ENCODE results near the gene RHOBTB3. TPM values are rescaled to one million over a fixed set of nuclear protein-coding genes. Genes with fewer than 3 reads are reported as not detected.

RHOBTB3 gene
- total and polyA plus RNA-seq, 4 donors: 10.5 to 59.8 (median 39.8) TPM

- Histone ChIP-seq H3K4me1 (ENCODE audit: control insufficient read depth in 4 of 4, insufficient read depth in 4 of 4, low read length in 3 of 4) (peaks cover 0 to 12% (median 6%) of the 10 kb centered on the region in 4 donors), H3K9me3 (ENCODE audit: control insufficient read depth in 4 of 4, low read length in 3 of 4) (no peaks in the 10 kb centered on the region), H3K4me3 (ENCODE audit: low read depth in 1 of 3, low read length in 3 of 3) (no peak overlapping the region), H3K27me3 (ENCODE audit: control insufficient read depth in 4 of 4, insufficient read depth in 4 of 4, low read length in 3 of 4) (no peaks in the 10 kb centered on the region), H3K27ac (ENCODE audit: low read depth in 1 of 2, low read length in 2 of 2) (peak overlapping the region in 1 of 2 donors; percentile 20), H3K9ac (ENCODE audit: low read depth in 1 of 2, low read length in 2 of 2) (no peak overlapping the region), H3K36me3 (ENCODE audit: control insufficient read depth in 4 of 4, insufficient read depth in 3 of 4, low read depth in 1 of 4, low read length in 3 of 4) (no peaks in the 10 kb centered on the region)
- TF ChIP-seq JUND (IDR thresholded peaks at IDR 0.05): no peak
- no peak for TF ChIP-seq REST (IDR thresholded peaks at IDR 0.05)
- TF ChIP-seq FOXA1 (IDR thresholded peaks at IDR 0.05): no peak
- no peak for TF ChIP-seq HNF4A (conservative IDR thresholded peaks at IDR 0.05)
- TF ChIP-seq GABPA (IDR thresholded peaks at IDR 0.05 in 1 of 2, conservative IDR thresholded peaks at IDR 0.05 in 1 of 2): no peak
- TF ChIP-seq ZBTB33 (IDR thresholded peaks at IDR 0.05): no peak
- TF ChIP-seq MAX (IDR thresholded peaks at IDR 0.05): no peak
- no peak for TF ChIP-seq SP1 (IDR thresholded peaks at IDR 0.05)
- TF ChIP-seq HNF4G (IDR thresholded peaks at IDR 0.05): no peak
- TF ChIP-seq EGR1 (IDR thresholded peaks at IDR 0.05; ENCODE audit: low read depth in 2 of 2): no peak
- TF ChIP-seq RAD21 (IDR thresholded peaks at IDR 0.05): no peak
- no peak for DNase-seq (ENCODE audit: low spot score)
- 83% methylated on average over 7 of the region's 7 CpGs for WGBS
These were observed 47.7 kb downstream of the RHOBTB3 start for GRCh38 chr5:95778713-95779436.

GRCh38 chr5:95779611-95780010 lies 48.5 kb downstream of the RHOBTB3 start:
- H3K9ac ChIP-seq (ENCODE audit: low read depth in 1 of 2, low read length in 2 of 2): no peak overlapping the region
- DNase-seq (ENCODE audit: low spot score): no peak
- no peaks in the 10 kb centered on the region for H3K27me3 ChIP-seq (ENCODE audit: control insufficient read depth in 4 of 4, insufficient read depth in 4 of 4, low read length in 3 of 4)
- H3K4me3 ChIP-seq (ENCODE audit: low read depth in 1 of 3, low read length in 3 of 3): no peak overlapping the region
- H3K27ac ChIP-seq (ENCODE audit: low read depth in 1 of 2, low read length in 2 of 2): peak overlapping the region in 1 of 2 donors; percentile 20
- peaks cover 0 to 20% (median 12%) of the 10 kb centered on the region in 4 donors for H3K4me1 ChIP-seq (ENCODE audit: control insufficient read depth in 4 of 4, insufficient read depth in 4 of 4, low read length in 3 of 4)
- no peaks in the 10 kb centered on the region for H3K9me3 ChIP-seq (ENCODE audit: control insufficient read depth in 4 of 4, low read length in 3 of 4)
- WGBS: 70% methylated on average over 2 of the region's 2 CpGs
- TF ChIP-seq EGR1 (IDR thresholded peaks at IDR 0.05; ENCODE audit: low read depth in 2 of 2) (no peak), ATF3 (IDR thresholded peaks at IDR 0.05) (no peak), HNF4G (IDR thresholded peaks at IDR 0.05) (no peak), ZBTB33 (IDR thresholded peaks at IDR 0.05) (no peak), MAX (IDR thresholded peaks at IDR 0.05) (no peak), HNF4A (conservative IDR thresholded peaks at IDR 0.05) (no peak), RAD21 (IDR thresholded peaks at IDR 0.05) (no peak), RXRA (IDR thresholded peaks at IDR 0.05) (no peak), YY1 (IDR thresholded peaks at IDR 0.05) (no peak), JUND (IDR thresholded peaks at IDR 0.05) (no peak), SP1 (IDR thresholded peaks at IDR 0.05) (no peak), FOXA1 (IDR thresholded peaks at IDR 0.05) (no peak), GABPA (IDR thresholded peaks at IDR 0.05 in 1 of 2, conservative IDR thresholded peaks at IDR 0.05 in 1 of 2) (no peak)
- H3K36me3 ChIP-seq (ENCODE audit: control insufficient read depth in 4 of 4, insufficient read depth in 3 of 4, low read depth in 1 of 4, low read length in 3 of 4): no peaks in the 10 kb centered on the region
